Panc1 (cell line): Measurements from ENCODE around the gene GAST. TPM values are rescaled to one million over a fixed set of nuclear protein-coding genes. Genes with fewer than 3 reads are reported as not detected.
A peak's percentile ranks its signal among the peaks of the same experiment; 100 is the strongest.

ENCODE experiments used
- ATAC-seq: fragments of 200-7000 bp; cut with Tn5 transposase; 2 replicates; pipeline ENCODE4 v1.9.1; 2020; ENCODE audit warnings: mild to moderate bottlenecking, moderate library complexity
- BruUV-seq: library from RNA; stranded (reverse); fragments of 400-500 nt; replicated peaks from 2 replicates; lab custom pipeline; 2021; lab: Mats Ljungman, UMichigan
- CTCF ChIA-PET: fragments of 300-600 bp; sonication (Branson Sonifier 250); formaldehyde crosslinking; loops from one replicate; lab custom pipeline; 2022; ENCODE audit warnings: antibody characterized with exemption; lab: Charles Lee
- POLR2A ChIA-PET: fragments of 300-600 bp; sonication (Branson Sonifier 250); formaldehyde crosslinking; loops from one replicate; lab custom pipeline; 2022; ENCODE audit warnings: antibody characterized with exemption; lab: Charles Lee
- DNase-seq: peaks from one replicate; pipeline ENCODE4 v3.0.0-alpha.2; 2010; ENCODE audit warnings: low read depth, low spot score
- H3K27ac ChIP-seq: 2 replicates; pipeline ENCODE4 v1.5.1; 2011; ENCODE audit warnings: mild to moderate bottlenecking, low read length, inconsistent platforms
- H3K27me3 ChIP-seq: fragments of 200-500 bp; sonication (Bioruptor generic); 2 replicates; pipeline ENCODE4 v1.6.0; 2014; ENCODE audit warnings: low read length, inconsistent platforms; ENCODE audit not compliant: control insufficient read depth, insufficient read depth
- H3K36me3 ChIP-seq: fragments of 200-500 bp; sonication (Bioruptor generic); 2 replicates; pipeline ENCODE4 v1.5.1; 2014; ENCODE audit warnings: inconsistent platforms, mild to moderate bottlenecking, low read length, moderate library complexity; ENCODE audit not compliant: control insufficient read depth, insufficient read depth
- H3K4me1 ChIP-seq: 2 replicates; pipeline ENCODE4 v1.5.1; 2011; ENCODE audit warnings: inconsistent platforms, mild to moderate bottlenecking, low read length, moderate library complexity; ENCODE audit not compliant: control insufficient read depth, insufficient read depth
- H3K4me3 ChIP-seq, 2 experiments: 2 replicates each; pipeline ENCODE4 v1.5.1; 2011 to 2012; ENCODE audit warnings: low read depth in 2 of 2, low read length in 2 of 2, mild to moderate bottlenecking in 2 of 2, inconsistent platforms in 1 of 2, moderate library complexity in 1 of 2
- H3K9me3 ChIP-seq: fragments of 200-500 bp; sonication (Bioruptor generic); 2 replicates; pipeline ENCODE4 v1.5.1; 2014; ENCODE audit warnings: low read depth, mild to moderate bottlenecking, inconsistent platforms, low read length, moderate library complexity; ENCODE audit not compliant: control insufficient read depth, insufficient read depth
- POLR2AphosphoS5 ChIP-seq: IDR thresholded peaks from 2 replicates; pipeline ENCODE4 v1.6.1; 2012; ENCODE audit warnings: mild to moderate bottlenecking, low read depth, low read length, moderate library complexity
- SIN3A ChIP-seq: IDR thresholded peaks from 2 replicates; pipeline ENCODE4 v1.6.1; 2012; ENCODE audit warnings: low read depth, mild to moderate bottlenecking, low read length, moderate library complexity, borderline replicate concordance; ENCODE audit not compliant: insufficient read depth
- TCF7L2 ChIP-seq: IDR thresholded peaks from 2 replicates; pipeline ENCODE4 v1.6.1; 2011; ENCODE audit warnings: mild to moderate bottlenecking, low read depth, low read length, inconsistent platforms
- in situ Hi-C: cut with HindIII; loops from 2 replicates; pipeline ENCODE4 v1.10.0; 2016; ENCODE audit warnings: low sequenced_read_pairs, low pct_unique_long_range_greater_than_20kb
- intact Hi-C: fragments of 100-400 bp; cut with micrococcal nuclease; formaldehyde crosslinking; loops from one replicate; pipeline ENCODE4 v1.10.0; 2022; ENCODE audit not compliant: unreplicated experiment
- total RNA-seq: library from RNA; stranded (reverse); gene quantifications from one replicate; pipeline ENCODE4 v1.2.1, GENCODE V29; 2021; ENCODE audit not compliant: unreplicated experiment
- TF ChIP-seq, protein P1 (sequence below): fragments of 450-650 bp; IDR thresholded peaks from 2 replicates; pipeline ENCODE4 v1.5.1; 2017; ENCODE audit warnings: mild to moderate bottlenecking
- TF ChIP-seq, protein P2 (sequence below), 2 experiments: IDR thresholded peaks; 2 replicates each; pipeline ENCODE4 v1.6.1; 2011 to 2012; ENCODE audit warnings: low read depth in 2 of 2, control low read depth in 1 of 2, low read length in 1 of 2, mild to moderate bottlenecking in 1 of 2, moderate library complexity in 1 of 2; ENCODE audit not compliant: insufficient read depth in 1 of 2

The GAST gene
- total RNA-seq, 1 experiment from 2014 or later = not detected

DNA sequence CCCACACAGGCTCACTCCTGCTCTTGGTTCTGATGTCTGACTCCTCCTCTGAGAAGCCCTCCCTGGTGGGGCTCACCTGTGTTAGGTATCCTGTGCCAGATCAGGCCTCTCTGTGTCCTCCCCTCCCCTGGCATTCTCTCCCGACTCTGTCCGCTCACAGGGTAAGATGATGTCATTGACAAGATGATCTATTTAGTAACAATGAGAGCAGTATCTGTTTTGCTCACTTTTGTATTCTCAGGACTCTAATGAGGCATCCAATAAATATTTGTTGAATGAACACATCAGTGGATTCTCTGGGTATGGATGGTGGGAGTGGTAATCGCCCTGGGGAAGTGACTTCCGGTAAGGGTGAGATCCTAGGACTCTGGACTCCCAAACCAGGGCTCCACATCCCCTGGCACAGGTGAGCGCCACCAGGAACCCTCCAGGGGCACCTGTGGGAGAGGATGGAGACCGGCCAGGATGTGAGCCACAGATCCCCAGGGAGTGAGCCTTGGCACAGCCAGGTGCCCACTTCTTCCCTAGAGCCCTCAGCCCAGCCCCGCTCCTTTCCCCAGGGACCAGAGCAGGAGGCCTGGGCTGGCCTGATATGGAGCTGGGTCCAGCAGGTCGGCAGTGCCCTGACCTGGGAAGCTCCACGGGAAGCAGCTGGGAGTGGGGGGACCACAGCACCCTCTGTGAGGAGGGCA lies 27.7 kb downstream of the GAST start:
- CTCF ChIA-PET = interaction anchor here (0.5 to 1.3 kb wide), 2 partner anchors 47 to 57 kb away, joined by 3 to 8 read pairs; partner anchors contain the start of gene JUP

DNA sequence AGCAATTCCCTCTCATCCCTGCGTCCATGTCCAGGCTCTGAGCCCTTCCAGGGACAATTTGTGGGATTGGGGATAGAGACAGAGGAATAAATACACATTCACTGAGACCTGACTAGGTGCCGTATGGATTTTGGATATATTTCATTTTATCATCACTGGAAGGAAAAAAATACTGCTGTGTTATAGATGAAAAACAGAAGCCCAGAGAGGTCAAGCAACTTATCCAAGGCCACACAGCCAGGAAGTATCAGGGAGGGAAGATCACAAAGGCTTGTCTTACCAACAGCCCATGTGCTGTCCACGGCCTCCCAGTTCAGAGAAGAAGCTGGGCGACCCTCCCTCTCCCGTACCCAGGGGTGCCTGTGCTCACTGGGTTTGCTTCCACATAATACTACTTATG lies 28.4 kb downstream of the GAST start:
- in situ Hi-C loops (no loop called here), intact Hi-C loops (no loop called here)
- peak overlapping the region; percentile 1; the same call in 1 of the 2 replicates for H3K27ac ChIP-seq
- no peak for TF ChIP-seq TCF7L2
- no peaks in the 10 kb centered on the region for H3K9me3 ChIP-seq
- no TSS peak for BruUV-seq
- H3K4me3 ChIP-seq = no peak overlapping the region
- POLR2A ChIA-PET = interaction anchor here (0.5 to 0.6 kb wide), 2 partner anchors 10 to 75 kb away, joined by 5 to 6 read pairs; no protein-coding TSS in a partner anchor
- H3K27me3 ChIP-seq = no peaks in the 10 kb centered on the region
- ATAC-seq (no peak), DNase-seq (no peak)
- no peaks in the 10 kb centered on the region for H3K36me3 ChIP-seq
- CTCF ChIA-PET = interaction anchor here (0.5 to 1.3 kb wide), 2 partner anchors 46 to 57 kb away, joined by 3 to 8 read pairs; partner anchors contain the start of gene JUP
- peaks cover 23% of the 10 kb centered on the region for H3K4me1 ChIP-seq

More for the DNA sequence above, 27.7 kb downstream of the GAST start:
- in situ Hi-C loops (no loop called here), intact Hi-C loops (no loop called here)
- no TSS peak for BruUV-seq
- Histone ChIP-seq H3K9me3 (no peaks in the 10 kb centered on the region), H3K27me3 (no peaks in the 10 kb centered on the region), H3K36me3 (no peaks in the 10 kb centered on the region), H3K4me1 (peaks cover 23% of the 10 kb centered on the region), H3K27ac (peak overlapping the region; percentile 49), H3K4me3 (no peak overlapping the region)
- TF ChIP-seq TCF7L2 = no peak
- TF ChIP-seq SIN3A = no peak
- TF ChIP-seq, protein P1, sequence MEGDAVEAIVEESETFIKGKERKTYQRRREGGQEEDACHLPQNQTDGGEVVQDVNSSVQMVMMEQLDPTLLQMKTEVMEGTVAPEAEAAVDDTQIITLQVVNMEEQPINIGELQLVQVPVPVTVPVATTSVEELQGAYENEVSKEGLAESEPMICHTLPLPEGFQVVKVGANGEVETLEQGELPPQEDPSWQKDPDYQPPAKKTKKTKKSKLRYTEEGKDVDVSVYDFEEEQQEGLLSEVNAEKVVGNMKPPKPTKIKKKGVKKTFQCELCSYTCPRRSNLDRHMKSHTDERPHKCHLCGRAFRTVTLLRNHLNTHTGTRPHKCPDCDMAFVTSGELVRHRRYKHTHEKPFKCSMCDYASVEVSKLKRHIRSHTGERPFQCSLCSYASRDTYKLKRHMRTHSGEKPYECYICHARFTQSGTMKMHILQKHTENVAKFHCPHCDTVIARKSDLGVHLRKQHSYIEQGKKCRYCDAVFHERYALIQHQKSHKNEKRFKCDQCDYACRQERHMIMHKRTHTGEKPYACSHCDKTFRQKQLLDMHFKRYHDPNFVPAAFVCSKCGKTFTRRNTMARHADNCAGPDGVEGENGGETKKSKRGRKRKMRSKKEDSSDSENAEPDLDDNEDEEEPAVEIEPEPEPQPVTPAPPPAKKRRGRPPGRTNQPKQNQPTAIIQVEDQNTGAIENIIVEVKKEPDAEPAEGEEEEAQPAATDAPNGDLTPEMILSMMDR = no peak
- no peak for TF ChIP-seq POLR2AphosphoS5
- TF ChIP-seq, protein P2, sequence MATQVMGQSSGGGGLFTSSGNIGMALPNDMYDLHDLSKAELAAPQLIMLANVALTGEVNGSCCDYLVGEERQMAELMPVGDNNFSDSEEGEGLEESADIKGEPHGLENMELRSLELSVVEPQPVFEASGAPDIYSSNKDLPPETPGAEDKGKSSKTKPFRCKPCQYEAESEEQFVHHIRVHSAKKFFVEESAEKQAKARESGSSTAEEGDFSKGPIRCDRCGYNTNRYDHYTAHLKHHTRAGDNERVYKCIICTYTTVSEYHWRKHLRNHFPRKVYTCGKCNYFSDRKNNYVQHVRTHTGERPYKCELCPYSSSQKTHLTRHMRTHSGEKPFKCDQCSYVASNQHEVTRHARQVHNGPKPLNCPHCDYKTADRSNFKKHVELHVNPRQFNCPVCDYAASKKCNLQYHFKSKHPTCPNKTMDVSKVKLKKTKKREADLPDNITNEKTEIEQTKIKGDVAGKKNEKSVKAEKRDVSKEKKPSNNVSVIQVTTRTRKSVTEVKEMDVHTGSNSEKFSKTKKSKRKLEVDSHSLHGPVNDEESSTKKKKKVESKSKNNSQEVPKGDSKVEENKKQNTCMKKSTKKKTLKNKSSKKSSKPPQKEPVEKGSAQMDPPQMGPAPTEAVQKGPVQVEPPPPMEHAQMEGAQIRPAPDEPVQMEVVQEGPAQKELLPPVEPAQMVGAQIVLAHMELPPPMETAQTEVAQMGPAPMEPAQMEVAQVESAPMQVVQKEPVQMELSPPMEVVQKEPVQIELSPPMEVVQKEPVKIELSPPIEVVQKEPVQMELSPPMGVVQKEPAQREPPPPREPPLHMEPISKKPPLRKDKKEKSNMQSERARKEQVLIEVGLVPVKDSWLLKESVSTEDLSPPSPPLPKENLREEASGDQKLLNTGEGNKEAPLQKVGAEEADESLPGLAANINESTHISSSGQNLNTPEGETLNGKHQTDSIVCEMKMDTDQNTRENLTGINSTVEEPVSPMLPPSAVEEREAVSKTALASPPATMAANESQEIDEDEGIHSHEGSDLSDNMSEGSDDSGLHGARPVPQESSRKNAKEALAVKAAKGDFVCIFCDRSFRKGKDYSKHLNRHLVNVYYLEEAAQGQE (IDR thresholded peaks at IDR 0.05; ENCODE audit: insufficient read depth in 1 of 2, low read depth in 2 of 2, low read length in 1 of 2) = no peak
- POLR2A ChIA-PET = interaction anchor here (0.5 kb wide), 1 partner anchor 9 kb away, joined by 5 read pairs; no protein-coding TSS in a partner anchor
- DNase-seq = no peak
- ATAC-seq = peak; percentile 7; the same call in 1 of the 2 replicates

DNA sequence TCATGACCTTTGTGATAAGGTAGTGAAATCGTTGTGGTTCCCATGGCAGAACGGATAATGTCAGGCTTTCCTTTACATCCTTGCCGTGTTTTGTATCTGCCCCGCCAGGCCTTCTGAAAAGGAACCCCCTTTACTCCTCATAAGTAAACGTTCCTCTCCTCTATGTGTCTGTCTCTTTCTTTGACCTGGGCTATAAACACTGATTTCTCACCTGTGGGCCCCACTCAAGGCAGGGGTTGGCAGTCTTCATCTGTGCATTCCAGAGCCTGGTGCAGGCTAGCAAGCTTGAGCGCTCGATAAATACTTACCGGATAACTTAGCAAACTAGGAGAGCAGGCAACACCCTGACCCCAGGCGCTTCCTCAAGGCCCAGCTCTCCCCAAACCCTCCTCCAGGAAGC lies 29.6 kb downstream of the GAST start:
- Histone ChIP-seq H3K4me1 (peaks cover 23% of the 10 kb centered on the region), H3K9me3 (no peaks in the 10 kb centered on the region), H3K27me3 (no peaks in the 10 kb centered on the region), H3K4me3 (no peak overlapping the region), H3K36me3 (no peaks in the 10 kb centered on the region), H3K27ac (no peak overlapping the region)
- DNase-seq (no peak), ATAC-seq (no peak)
- POLR2A ChIA-PET = no interaction called here
- in situ Hi-C loops (no loop called here), intact Hi-C loops (no loop called here)
- CTCF ChIA-PET = no interaction called here
- BruUV-seq = no TSS peak
- TF ChIP-seq SIN3A (no peak), POLR2AphosphoS5 (no peak), TCF7L2 (no peak)
- TF ChIP-seq, protein P1 = no peak
- TF ChIP-seq, protein P2 (IDR thresholded peaks at IDR 0.05; ENCODE audit: insufficient read depth in 1 of 2, low read depth in 2 of 2, low read length in 1 of 2) = no peak
